NOMO-1 (cell line): ENCODE measurements around the gene ZNF8.
"Not testable (repeated sequence)": the region's sequence is repeated elsewhere in the genome, so short reads cannot be mapped to it uniquely, and the experiment has no call there.

Experiments
- DNase-seq, 2 experiments: peaks; one replicate each; lab custom pipeline; 2025; ENCODE audit not compliant: unreplicated experiment in 2 of 2; lab: John Stamatoyannopoulos, UW

The ZNF8 gene

GRCh38 chr19:58334691-58335249 lies 56.0 kb downstream of the ZNF8 start:
- no peak for DNase-seq

- no peak for DNase-seq
Measured at GRCh38 chr19:58335630-58336029, 56.9 kb downstream of the ZNF8 start.

GRCh38 chr19:58336216-58336615 lies 57.5 kb downstream of the ZNF8 start:
- DNase-seq: no peak

GRCh38 chr19:58336820-58337219 lies 58.1 kb downstream of the ZNF8 start:
- no peak for DNase-seq

- DNase-seq: no peak
Measured at GRCh38 chr19:58338336-58338735, 59.6 kb downstream of the ZNF8 start.

GRCh38 chr19:58338825-58339558 lies 60.2 kb downstream of the ZNF8 start:
- no peak for DNase-seq

GRCh38 chr19:58345558-58345957 lies 66.8 kb downstream of the ZNF8 start:
- DNase-seq: no peak

- peak; percentile 76 to 80 for DNase-seq
Measured at GRCh38 chr19:58346961-58347929, 68.5 kb downstream of the ZNF8 start.

- DNase-seq: not testable (repeated sequence)
Measured at GRCh38 chr19:58348080-58348479, 69.3 kb downstream of the ZNF8 start.

- no peak for DNase-seq
Measured at GRCh38 chr19:58349590-58349989, 70.8 kb downstream of the ZNF8 start.

- DNase-seq: no peak
Measured at GRCh38 chr19:58350001-58350861, 71.5 kb downstream of the ZNF8 start.

- DNase-seq: no peak
Measured at GRCh38 chr19:58350871-58351557, 72.3 kb downstream of the ZNF8 start.

GRCh38 chr19:58351558-58351878 lies 72.8 kb downstream of the ZNF8 start:
- DNase-seq: no peak

- DNase-seq: no peak
Measured at GRCh38 chr19:58351990-58352755, 73.4 kb downstream of the ZNF8 start.
